Natural killer cell (primary cell): ENCODE data around the gene PLCG2. TPM values are rescaled to one million over a fixed set of nuclear protein-coding genes. Genes with fewer than 3 reads are reported as not detected.

Experiments
- ATAC-seq, 3 donors: fragments of 150-1000 bp in 2 of 3; fragments of 200-7000 bp in 1 of 3; cut with Tn5 transposase; 1 replicate in 1 of 3; 2 replicates in 2 of 3; pipeline ENCODE4 v1.10.0; 2021; ENCODE audit warnings: mild to moderate bottlenecking in 2 of 3, moderate library complexity in 2 of 3
- DNase-seq, 2 donors: peaks; one replicate each; pipeline versions ENCODE4 v3.0.0 to v3.0.0-alpha.2; 2013 to 2021; ENCODE audit warnings: mixed read lengths in 1 of 2
- H3K27ac ChIP-seq: one replicate; pipeline ENCODE4 v1.5.1; 2013; ENCODE audit warnings: mild to moderate bottlenecking, low read length
- H3K27me3 ChIP-seq: one replicate; pipeline ENCODE4 v1.6.1; 2013; ENCODE audit warnings: low read length; ENCODE audit not compliant: control insufficient read depth, insufficient read depth
- H3K36me3 ChIP-seq: one replicate; pipeline ENCODE4 v1.6.1; 2013; ENCODE audit warnings: low read length; ENCODE audit not compliant: control insufficient read depth, insufficient read depth
- H3K4me1 ChIP-seq: one replicate; pipeline ENCODE4 v1.6.1; 2013; ENCODE audit warnings: low read length; ENCODE audit not compliant: control insufficient read depth, insufficient read depth
- H3K4me3 ChIP-seq: one replicate; pipeline ENCODE4 v1.5.1; 2013; ENCODE audit warnings: low read length
- H3K9me3 ChIP-seq: one replicate; pipeline ENCODE4 v1.6.1; 2013; ENCODE audit warnings: low read length; ENCODE audit not compliant: control insufficient read depth, insufficient read depth
- H3K27ac Mint-ChIP-seq, 2 donors: one replicate each; pipeline ENCODE4 v1.8.0; 2022; ENCODE audit warnings: mild to moderate bottlenecking in 2 of 2, mixed read lengths in 2 of 2, moderate library complexity in 1 of 2
- H3K27me3 Mint-ChIP-seq, 2 donors: one replicate each; pipeline ENCODE4 v1.8.0; 2022; ENCODE audit warnings: low read depth in 2 of 2, mixed read lengths in 2 of 2
- H3K36me3 Mint-ChIP-seq: one replicate; pipeline ENCODE4 v1.8.0; 2022; ENCODE audit warnings: mixed read lengths
- H3K4me1 Mint-ChIP-seq, 2 donors: one replicate each; pipeline ENCODE4 v1.8.0; 2022; ENCODE audit warnings: mixed read lengths in 2 of 2
- H3K4me3 Mint-ChIP-seq: one replicate; pipeline ENCODE4 v1.8.0; 2022; ENCODE audit warnings: mild to moderate bottlenecking, moderate library complexity, mixed read lengths
- H3K9me3 Mint-ChIP-seq, 2 donors: one replicate each; pipeline ENCODE4 v1.8.0; 2022; ENCODE audit warnings: mixed read lengths in 2 of 2
- WGBS: methylation state at CpG from one replicate; pipeline ENCODE4 v1.1.7; 2013; ENCODE audit warnings: missing lambda C conversion rate; ENCODE audit not compliant: insufficient coverage; 5-methylcytosine and 5-hydroxymethylcytosine counted together
- intact Hi-C: fragments of 100-400 bp; cut with micrococcal nuclease; formaldehyde crosslinking; loops from one replicate; pipeline ENCODE4 v1.14.2; 2022
- total RNA-seq, 4 donors: library from RNA; stranded (reverse); fragments of 120-200 nt in 1 of 4; gene quantifications; one replicate each; pipeline versions ENCODE4 v1.2.3 to v1.2.4, GENCODE V29; 2013 to 2022
- TF ChIP-seq, protein P1 (sequence below): fragments of 200-600 bp; IDR thresholded peaks from one replicate; pipeline ENCODE4 v1.8.0; 2022; ENCODE audit warnings: antibody characterized with exemption

PLCG2 gene
- total RNA-seq, 3 donors from 2014 or later (not counting 1 experiment from before 2014, with no cell fraction given) = 250 to 298 (median 285) TPM

DNA sequence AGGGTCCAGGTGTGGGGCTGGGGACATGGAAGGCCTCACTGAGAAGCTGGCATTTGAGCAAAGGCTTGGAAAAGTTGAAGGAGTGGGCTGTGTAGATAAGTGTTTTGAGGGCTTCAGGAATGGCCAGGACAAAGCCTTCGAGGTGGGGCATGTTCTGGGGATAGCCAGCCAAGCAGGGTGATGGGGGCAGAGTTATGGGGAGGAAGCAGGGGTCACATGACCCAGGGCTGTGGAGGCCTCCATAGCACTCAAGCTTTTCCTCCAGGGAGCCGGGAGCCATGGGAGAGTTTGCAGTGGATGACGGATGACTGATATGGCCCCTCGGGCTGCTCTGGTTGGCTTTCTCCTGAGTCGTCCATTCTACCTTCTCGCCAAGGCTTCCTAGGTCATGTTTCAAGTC, 27.6 kb downstream of the PLCG2 start:
- intact Hi-C loops = no loop called here
- DNase-seq = no peak

DNA sequence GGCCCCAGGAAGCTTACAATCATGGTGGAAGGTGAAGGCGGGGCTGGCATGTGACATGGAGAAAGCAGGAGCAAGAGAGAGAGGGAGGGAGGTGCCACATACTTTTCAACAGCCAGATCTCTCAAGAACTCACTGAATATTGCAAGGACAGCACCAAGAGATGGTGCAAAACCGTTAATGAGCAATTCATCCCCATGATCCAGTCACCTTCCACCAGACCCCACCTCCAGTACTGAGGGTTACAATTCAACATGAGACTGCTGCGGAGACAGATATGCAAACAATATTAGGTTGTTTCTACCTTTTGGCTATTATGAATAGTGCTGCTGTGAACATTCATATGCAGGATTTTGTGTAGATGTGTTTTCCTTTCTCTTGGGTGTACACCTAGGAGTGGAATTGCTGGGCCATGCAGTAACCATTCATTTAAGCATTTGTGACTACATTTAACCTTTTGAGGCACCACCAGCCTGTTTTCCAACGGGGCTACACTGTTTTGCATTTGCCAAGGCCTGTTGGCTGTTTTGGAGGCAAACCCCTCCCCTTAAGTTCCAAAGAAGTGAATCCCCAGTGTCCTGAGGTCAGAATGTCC, 28.8 kb downstream of the PLCG2 start:
- TF ChIP-seq, protein P1, sequence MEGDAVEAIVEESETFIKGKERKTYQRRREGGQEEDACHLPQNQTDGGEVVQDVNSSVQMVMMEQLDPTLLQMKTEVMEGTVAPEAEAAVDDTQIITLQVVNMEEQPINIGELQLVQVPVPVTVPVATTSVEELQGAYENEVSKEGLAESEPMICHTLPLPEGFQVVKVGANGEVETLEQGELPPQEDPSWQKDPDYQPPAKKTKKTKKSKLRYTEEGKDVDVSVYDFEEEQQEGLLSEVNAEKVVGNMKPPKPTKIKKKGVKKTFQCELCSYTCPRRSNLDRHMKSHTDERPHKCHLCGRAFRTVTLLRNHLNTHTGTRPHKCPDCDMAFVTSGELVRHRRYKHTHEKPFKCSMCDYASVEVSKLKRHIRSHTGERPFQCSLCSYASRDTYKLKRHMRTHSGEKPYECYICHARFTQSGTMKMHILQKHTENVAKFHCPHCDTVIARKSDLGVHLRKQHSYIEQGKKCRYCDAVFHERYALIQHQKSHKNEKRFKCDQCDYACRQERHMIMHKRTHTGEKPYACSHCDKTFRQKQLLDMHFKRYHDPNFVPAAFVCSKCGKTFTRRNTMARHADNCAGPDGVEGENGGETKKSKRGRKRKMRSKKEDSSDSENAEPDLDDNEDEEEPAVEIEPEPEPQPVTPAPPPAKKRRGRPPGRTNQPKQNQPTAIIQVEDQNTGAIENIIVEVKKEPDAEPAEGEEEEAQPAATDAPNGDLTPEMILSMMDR = no peak
- Histone ChIP-seq H3K9me3 (no peaks in the 10 kb centered on the region), H3K4me3 (no peak overlapping the region), H3K27me3 (no peaks in the 10 kb centered on the region), H3K27ac (peak overlapping the region; percentile 86), H3K4me1 (peaks cover 71% of the 10 kb centered on the region), H3K36me3 (peaks cover 3% of the 10 kb centered on the region)
- DNase-seq = no peak
- H3K27me3 Mint-ChIP-seq = no peaks in the 10 kb centered on the region
- intact Hi-C loops = no loop called here
- no peak for ATAC-seq
- WGBS = 80% methylated on average over 4 of the region's 4 CpGs
- no peaks in the 10 kb centered on the region for H3K36me3 Mint-ChIP-seq
- peak overlapping the region; percentile 25 for H3K4me3 Mint-ChIP-seq
- peaks cover 0 to 2% of the 10 kb centered on the region in 2 donors for H3K9me3 Mint-ChIP-seq
- peak overlapping the region; percentile 98 to 99 for H3K27ac Mint-ChIP-seq
- H3K4me1 Mint-ChIP-seq = peaks cover 95 to 98% of the 10 kb centered on the region in 2 donors

More for the DNA sequence above, 27.6 kb downstream of the PLCG2 start:
- peaks cover 3% of the 10 kb centered on the region for H3K36me3 ChIP-seq
- Mint-ChIP-seq H3K4me3 (peak overlapping the region; percentile 47), H3K27ac (peak overlapping the region; percentile 98 to 99), H3K4me1 (peaks cover 86 to 87% of the 10 kb centered on the region in 2 donors), H3K36me3 (no peaks in the 10 kb centered on the region), H3K9me3 (peaks cover 0 to 2% of the 10 kb centered on the region in 2 donors), H3K27me3 (no peaks in the 10 kb centered on the region)
- 94% methylated on average over 6 of the region's 6 CpGs for whole genome bisulfite sequencing
- H3K4me3 ChIP-seq = no peak overlapping the region
- H3K9me3 ChIP-seq = no peaks in the 10 kb centered on the region
- H3K4me1 ChIP-seq = peaks cover 71% of the 10 kb centered on the region
- no peak for ATAC-seq
- TF ChIP-seq, protein P1 = no peak
- H3K27ac ChIP-seq = peak overlapping the region; percentile 86
- no peaks in the 10 kb centered on the region for H3K27me3 ChIP-seq

DNA sequence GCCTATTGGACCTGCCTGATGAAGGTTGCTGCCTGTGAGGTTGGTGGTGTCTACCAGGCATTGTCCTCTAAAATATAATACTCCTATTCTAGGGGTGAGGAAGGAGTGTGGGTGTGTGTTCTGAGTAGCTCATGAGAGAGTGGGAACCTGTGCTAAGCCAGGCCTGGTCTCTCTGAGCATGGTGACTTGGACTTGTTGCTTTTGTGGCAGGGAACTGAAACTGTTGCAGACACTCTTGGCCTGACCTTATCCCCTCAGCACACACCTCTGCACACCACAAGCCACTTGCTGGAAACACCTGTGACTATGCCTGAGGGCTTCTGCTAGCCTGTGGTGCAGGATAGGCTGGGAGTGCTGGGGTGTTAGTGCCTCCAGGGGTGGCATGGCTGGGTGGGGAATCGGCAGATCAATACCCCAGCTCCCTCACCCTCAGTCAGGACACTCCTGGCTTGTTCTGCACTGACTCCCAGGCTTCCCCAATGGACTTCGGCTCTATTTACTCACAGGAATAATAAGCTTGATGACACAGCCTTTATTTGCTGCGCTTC, 29.9 kb downstream of the PLCG2 start:
- peak; percentile 59 to 73 (median 72) for ATAC-seq
- no peaks in the 10 kb centered on the region for H3K27me3 ChIP-seq
- H3K4me1 Mint-ChIP-seq = peaks cover 95 to 98% of the 10 kb centered on the region in 2 donors
- H3K27ac ChIP-seq = peak overlapping the region; percentile 86
- WGBS = 53% methylated on average over 3 of the region's 3 CpGs
- no peaks in the 10 kb centered on the region for H3K36me3 Mint-ChIP-seq
- H3K27ac Mint-ChIP-seq = peak overlapping the region; percentile 98 to 99
- H3K27me3 Mint-ChIP-seq = no peaks in the 10 kb centered on the region
- H3K4me3 Mint-ChIP-seq = peak overlapping the region; percentile 86
- peaks cover 0 to 2% of the 10 kb centered on the region in 2 donors for H3K9me3 Mint-ChIP-seq
- peaks cover 3% of the 10 kb centered on the region for H3K36me3 ChIP-seq
- no peak overlapping the region for H3K4me3 ChIP-seq
- peak; percentile 45 to 52 for DNase-seq
- TF ChIP-seq, protein P1 = no peak
- no peaks in the 10 kb centered on the region for H3K9me3 ChIP-seq
- H3K4me1 ChIP-seq = peaks cover 77% of the 10 kb centered on the region
- intact Hi-C loops = no loop called here
